Measurements from ENCODE around the gene RSRC2. TPM values are rescaled to one million over a fixed set of nuclear protein-coding genes. Genes with fewer than 3 reads are reported as not detected.

Gene RSRC2
- total RNA-seq, 1 donor from 2014 or later = 37.1 TPM

- H3K4me3 ChIP-seq (ENCODE audit: low read length in 3 of 3) = no peak overlapping the region
- H3K9ac ChIP-seq (ENCODE audit: low read depth in 1 of 3, low read length in 3 of 3) = no peak overlapping the region
- H3K4me1 ChIP-seq (ENCODE audit: control insufficient read depth in 3 of 3, insufficient read depth in 3 of 3, low read length in 3 of 3) = peaks cover 0 to 6% (median 0%) of the 10 kb centered on the region in 3 donors
- no peak overlapping the region for H3K27ac ChIP-seq (ENCODE audit: low read depth, low read length)
- H3K36me3 ChIP-seq (ENCODE audit: control insufficient read depth in 3 of 3, insufficient read depth in 3 of 3, low read length in 3 of 3) = no peaks in the 10 kb centered on the region
- H3K27me3 ChIP-seq (ENCODE audit: control insufficient read depth in 3 of 3, insufficient read depth in 3 of 3, low read length in 3 of 3) = no peaks in the 10 kb centered on the region
- no peaks in the 10 kb centered on the region for H3K9me3 ChIP-seq (ENCODE audit: control insufficient read depth in 3 of 3, low read length in 3 of 3)
Observed at GRCh38 chr12:122457627-122458026, 69.1 kb downstream of the RSRC2 start.

GRCh38 chr12:122454739-122455138, 72.0 kb downstream of the RSRC2 start:
- no peaks in the 10 kb centered on the region for H3K27me3 ChIP-seq (ENCODE audit: control insufficient read depth in 3 of 3, insufficient read depth in 3 of 3, low read length in 3 of 3)
- H3K36me3 ChIP-seq (ENCODE audit: control insufficient read depth in 3 of 3, insufficient read depth in 3 of 3, low read length in 3 of 3) = no peaks in the 10 kb centered on the region
- no peak overlapping the region for H3K9ac ChIP-seq (ENCODE audit: low read depth in 1 of 3, low read length in 3 of 3)
- H3K4me1 ChIP-seq (ENCODE audit: control insufficient read depth in 3 of 3, insufficient read depth in 3 of 3, low read length in 3 of 3) = peaks cover 0 to 6% (median 0%) of the 10 kb centered on the region in 3 donors
- no peaks in the 10 kb centered on the region for H3K9me3 ChIP-seq (ENCODE audit: control insufficient read depth in 3 of 3, low read length in 3 of 3)
- H3K27ac ChIP-seq (ENCODE audit: low read depth, low read length) = no peak overlapping the region
- H3K4me3 ChIP-seq (ENCODE audit: low read length in 3 of 3) = no peak overlapping the region

GRCh38 chr12:122454250-122454721, 72.5 kb downstream of the RSRC2 start:
- Histone ChIP-seq H3K4me3 (ENCODE audit: low read length in 3 of 3) (no peak overlapping the region), H3K9ac (ENCODE audit: low read depth in 1 of 3, low read length in 3 of 3) (no peak overlapping the region), H3K27me3 (ENCODE audit: control insufficient read depth in 3 of 3, insufficient read depth in 3 of 3, low read length in 3 of 3) (no peaks in the 10 kb centered on the region), H3K4me1 (ENCODE audit: control insufficient read depth in 3 of 3, insufficient read depth in 3 of 3, low read length in 3 of 3) (peaks cover 0 to 6% (median 0%) of the 10 kb centered on the region in 3 donors), H3K9me3 (ENCODE audit: control insufficient read depth in 3 of 3, low read length in 3 of 3) (no peaks in the 10 kb centered on the region), H3K27ac (ENCODE audit: low read depth, low read length) (no peak overlapping the region), H3K36me3 (ENCODE audit: control insufficient read depth in 3 of 3, insufficient read depth in 3 of 3, low read length in 3 of 3) (no peaks in the 10 kb centered on the region)

Small RNA genes within 50 kb of the gene (small RNA-seq; reads per million reads assigned to genes)
- not detected for gene AC026333.1
- gene RF00411 = not detected

Other genes with a start within 250 kb of the RSRC2 start
- 21.9 TPM for gene CLIP1, start 104.3 kb downstream of the RSRC2 start, total RNA-seq
- gene ZCCHC8, start 26.0 kb downstream of the RSRC2 start, total RNA-seq = 23.5 TPM
- 18.8 TPM for gene KNTC1, start 313 bp upstream of the RSRC2 start, total RNA-seq
- 1.6 TPM for gene HCAR2, start 176.4 kb upstream of the RSRC2 start, total RNA-seq
- gene HCAR3, start 189.9 kb upstream of the RSRC2 start, total RNA-seq = not detected
- gene HCAR1, start 203.9 kb upstream of the RSRC2 start, total RNA-seq = 0.52 TPM
- gene DENR, start 225.9 kb upstream of the RSRC2 start, total RNA-seq = 25.1 TPM
- gene CCDC62, start 247.6 kb upstream of the RSRC2 start, total RNA-seq = 2.6 TPM